GM18870 (cell line): ENCODE results near the gene AHRR.
A peak's percentile ranks its signal among the peaks of the same experiment; 100 is the strongest.

Source experiments
- ATAC-seq: cut with Tn5 transposase; IDR thresholded peaks from one replicate; pipeline ENCODE4 v1.9.1; 2021; ENCODE audit warnings: moderate library complexity; ENCODE audit not compliant: unreplicated experiment

Gene AHRR

GRCh38 chr5:438481-438981 is 117.0 kb downstream of the AHRR start:
- ATAC-seq = no peak

GRCh38 chr5:439181-439580 is 117.7 kb downstream of the AHRR start:
- ATAC-seq = no peak

GRCh38 chr5:439636-440035 is 118.1 kb downstream of the AHRR start:
- ATAC-seq = no peak

- ATAC-seq = no peak
These were observed 119.1 kb downstream of the AHRR start for GRCh38 chr5:440401-441201.

- no peak for ATAC-seq
These were observed 120.5 kb downstream of the AHRR start for GRCh38 chr5:441996-442334.

GRCh38 chr5:442335-443238 is 121.1 kb downstream of the AHRR start, which contains the start of gene EXOC3:
Gene EXOC3 (plus strand): TSS chr5:443176. CDS start chr5:446206, 3,030 bp downstream.
- peak; percentile 54 for ATAC-seq

GRCh38 chr5:443239-444151 is 122.0 kb downstream of the AHRR start:
- peak; percentile 5 for ATAC-seq

- no peak for ATAC-seq
These were observed 122.7 kb downstream of the AHRR start for GRCh38 chr5:444226-444625.

- ATAC-seq = no peak
These were observed 124.1 kb downstream of the AHRR start for GRCh38 chr5:445591-445990.

GRCh38 chr5:446066-446882 is 124.8 kb downstream of the AHRR start:
- no peak for ATAC-seq

- ATAC-seq = no peak
These were observed 125.4 kb downstream of the AHRR start for GRCh38 chr5:446883-447263.

- ATAC-seq = no peak
These were observed 126.0 kb downstream of the AHRR start for GRCh38 chr5:447501-447900.

GRCh38 chr5:448061-448765 is 126.7 kb downstream of the AHRR start:
- no peak for ATAC-seq

- no peak for ATAC-seq
These were observed 127.2 kb downstream of the AHRR start for GRCh38 chr5:448766-449090.

GRCh38 chr5:449151-449550 is 127.6 kb downstream of the AHRR start:
- ATAC-seq = no peak

GRCh38 chr5:451587-452458 is 130.3 kb downstream of the AHRR start:
- no peak for ATAC-seq

GRCh38 chr5:452978-453710 is 131.6 kb downstream of the AHRR start:
- no peak for ATAC-seq
